Activated naive CD4-positive, alpha-beta T cell treated with anti-CD3 and anti-CD28 coated beads for 36 hours (primary cell): Measurements from ENCODE around the gene ITIH1. TPM values are rescaled to one million over a fixed set of nuclear protein-coding genes. Genes with fewer than 3 reads are reported as not detected.

Source experiments
- CTCF ChIA-PET: fragments of 350-600 bp; sonication (Branson Sonifier 250); formaldehyde crosslinking; loops from one replicate; lab custom pipeline; 2021; ENCODE audit warnings: antibody characterized with exemption; lab: Charles Lee
- DNase-seq: peaks from one replicate; pipeline ENCODE4 v3.0.0-alpha.2; 2020
- H3K27ac Mint-ChIP-seq: one replicate; pipeline ENCODE4 v1.8.0; 2021; ENCODE audit warnings: mild to moderate bottlenecking, mixed read lengths
- H3K27me3 Mint-ChIP-seq: one replicate; pipeline ENCODE4 v1.8.0; 2021; ENCODE audit warnings: low read depth, mixed read lengths
- H3K36me3 Mint-ChIP-seq: one replicate; pipeline ENCODE4 v1.8.0; 2021; ENCODE audit warnings: low read depth, mixed read lengths
- H3K4me1 Mint-ChIP-seq: one replicate; pipeline ENCODE4 v1.8.0; 2021; ENCODE audit warnings: low read depth, mixed read lengths
- H3K4me3 Mint-ChIP-seq: one replicate; pipeline ENCODE4 v1.8.0; 2021; ENCODE audit warnings: mild to moderate bottlenecking, moderate library complexity, mixed read lengths
- H3K9me3 Mint-ChIP-seq: one replicate; pipeline ENCODE4 v1.8.0; 2021; ENCODE audit warnings: mixed read lengths
- intact Hi-C: fragments of 100-400 bp; cut with micrococcal nuclease; formaldehyde crosslinking; loops from one replicate; pipeline ENCODE4 v1.15.1; 2023
- total RNA-seq, 2 experiments: library from RNA; stranded (reverse); gene quantifications; one replicate each; pipeline ENCODE4 v1.2.3, GENCODE V29; 2021

The ITIH1 gene
- total RNA-seq, 2 experiments from 2014 or later, result not detected

- CTCF ChIA-PET, result no interaction called here
- Mint-ChIP-seq H3K4me3 (no peak overlapping the region), H3K27me3 (no peaks in the 10 kb centered on the region), H3K36me3 (peaks cover 15% of the 10 kb centered on the region), H3K4me1 (no peaks in the 10 kb centered on the region), H3K27ac (no peak overlapping the region), H3K9me3 (no peaks in the 10 kb centered on the region)
- DNase-seq, result no peak
- intact Hi-C loops, result no loop called here
Measured at GRCh38 chr3:52754373-52754772, 23.0 kb upstream of the ITIH1 start.

GRCh38 chr3:52756141-52756540 lies 21.3 kb upstream of the ITIH1 start:
- intact Hi-C loops, result no loop called here
- H3K4me3 Mint-ChIP-seq, result no peak overlapping the region
- H3K4me1 Mint-ChIP-seq, result no peaks in the 10 kb centered on the region
- no peak for DNase-seq
- no peaks in the 10 kb centered on the region for H3K27me3 Mint-ChIP-seq
- peaks cover 20% of the 10 kb centered on the region for H3K36me3 Mint-ChIP-seq
- no peak overlapping the region for H3K27ac Mint-ChIP-seq
- H3K9me3 Mint-ChIP-seq, result no peaks in the 10 kb centered on the region
- CTCF ChIA-PET, result no interaction called here

DNA sequence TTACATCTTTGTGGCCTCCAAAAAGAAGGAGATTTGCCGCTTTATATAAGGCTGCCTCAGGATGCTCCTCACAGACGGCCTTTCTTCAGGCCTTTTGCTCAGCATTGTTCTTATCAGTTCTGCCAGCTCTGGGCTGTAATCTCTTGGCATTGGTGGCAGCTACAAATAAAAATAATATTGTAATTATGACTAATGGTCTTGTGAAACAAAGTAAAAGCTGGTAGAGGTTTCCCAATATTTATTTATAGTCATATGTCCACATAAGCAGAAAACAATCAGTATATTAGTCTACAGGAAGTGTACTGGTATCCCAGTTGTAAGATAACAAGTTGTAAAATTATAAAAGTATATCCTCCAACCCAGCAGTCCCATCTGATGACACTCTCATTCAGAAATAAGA lies 13.9 kb upstream of the ITIH1 start:
- H3K4me3 Mint-ChIP-seq, result no peak overlapping the region
- intact Hi-C loops, result no loop called here
- no peaks in the 10 kb centered on the region for H3K9me3 Mint-ChIP-seq
- H3K4me1 Mint-ChIP-seq, result no peaks in the 10 kb centered on the region
- no peak for DNase-seq
- no peak overlapping the region for H3K27ac Mint-ChIP-seq
- H3K36me3 Mint-ChIP-seq, result peaks cover 19% of the 10 kb centered on the region
- CTCF ChIA-PET, result interaction anchor here (0.5 to 1.0 kb wide), 3 partner anchors 12 to 56 kb away, joined by 3 to 5 read pairs (median 3); no protein-coding TSS in a partner anchor
- H3K27me3 Mint-ChIP-seq, result no peaks in the 10 kb centered on the region

GRCh38 chr3:52769786-52770455 lies 7.5 kb upstream of the ITIH1 start:
- no peak for DNase-seq
- intact Hi-C loops, result loop anchor here (1.0 to 5.0 kb wide), 5 partner anchors 233 to 487 kb away; partner anchors contain the start of genes NISCH, SFMBT1, TKT and UQCC5
- H3K4me1 Mint-ChIP-seq, result peaks cover 20% of the 10 kb centered on the region
- no peaks in the 10 kb centered on the region for H3K27me3 Mint-ChIP-seq
- H3K4me3 Mint-ChIP-seq, result peak overlapping the region; percentile 96
- CTCF ChIA-PET, result interaction anchor here (0.6 to 1.0 kb wide), 2 partner anchors 283 to 342 kb away, joined by 3 to 4 read pairs; no protein-coding TSS in a partner anchor
- H3K27ac Mint-ChIP-seq, result peak overlapping the region; percentile 32
- H3K9me3 Mint-ChIP-seq, result no peaks in the 10 kb centered on the region
- peaks cover 4% of the 10 kb centered on the region for H3K36me3 Mint-ChIP-seq

GRCh38 chr3:52770496-52771333 lies 6.7 kb upstream of the ITIH1 start, which contains the start of gene NEK4:
TSS of gene NEK4 (minus strand) at chr3:52770940. CDS start at chr3:52770746, 194 bp downstream.
- Mint-ChIP-seq H3K27me3 (no peaks in the 10 kb centered on the region), H3K4me1 (peaks cover 20% of the 10 kb centered on the region), H3K9me3 (no peaks in the 10 kb centered on the region), H3K36me3 (peaks cover 4% of the 10 kb centered on the region), H3K4me3 (peak within 1 kb of the TSS; percentile 96), H3K27ac (peak within 1 kb of the TSS; percentile 93)
- CTCF ChIA-PET, result interaction anchor here (0.7 kb wide), 1 partner anchor 352 kb away, joined by 3 read pairs; no protein-coding TSS in a partner anchor
- peak; percentile 91 for DNase-seq
- intact Hi-C loops, result loop anchor here (1.0 to 5.0 kb wide), 7 partner anchors 64 to 487 kb away; partner anchors contain the start of genes NISCH, PBRM1, SFMBT1 and SPCS1

DNA sequence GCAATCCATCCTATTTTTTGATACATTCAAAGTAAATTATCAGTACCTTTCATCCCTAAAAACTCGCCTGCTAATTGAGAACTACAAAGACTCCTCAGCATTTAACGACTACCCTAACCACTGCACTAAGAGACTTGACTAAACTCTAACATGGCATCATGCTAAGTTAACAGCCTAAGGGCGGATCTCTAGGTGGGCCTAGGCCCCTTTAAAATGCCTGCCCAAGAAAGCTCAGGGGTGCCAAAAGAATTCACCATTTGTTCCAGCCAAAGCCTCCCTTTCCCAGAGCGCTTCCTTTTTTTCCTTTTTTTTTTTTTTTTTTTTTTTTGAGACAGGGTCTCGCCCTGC lies 6.1 kb upstream of the ITIH1 start:
- Mint-ChIP-seq H3K36me3 (peaks cover 2% of the 10 kb centered on the region), H3K4me3 (peak overlapping the region; percentile 96), H3K4me1 (peaks cover 20% of the 10 kb centered on the region), H3K27ac (peak overlapping the region; percentile 93), H3K27me3 (no peaks in the 10 kb centered on the region), H3K9me3 (no peaks in the 10 kb centered on the region)
- intact Hi-C loops, result loop anchor here (1.0 to 5.0 kb wide), 6 partner anchors 65 to 486 kb away; partner anchors contain the start of genes NISCH, PBRM1, SFMBT1 and SPCS1
- CTCF ChIA-PET, result interaction anchor here (0.7 to 1.2 kb wide), 2 partner anchors 50 to 352 kb away, joined by 3 read pairs; no protein-coding TSS in a partner anchor
- no peak for DNase-seq

- CTCF ChIA-PET, result interaction anchor here (1.2 kb wide), 1 partner anchor 49 kb away, joined by 3 read pairs; no protein-coding TSS in a partner anchor
- Mint-ChIP-seq H3K4me3 (peak overlapping the region; percentile 96), H3K4me1 (peaks cover 20% of the 10 kb centered on the region), H3K27me3 (no peaks in the 10 kb centered on the region), H3K27ac (no peak overlapping the region), H3K9me3 (no peaks in the 10 kb centered on the region), H3K36me3 (peaks cover 2% of the 10 kb centered on the region)
- intact Hi-C loops, result loop anchor here (1.0 to 5.0 kb wide), 6 partner anchors 65 to 486 kb away; partner anchors contain the start of genes NISCH, PBRM1, SFMBT1 and SPCS1
- no peak for DNase-seq
Measured at GRCh38 chr3:52771702-52772101, 5.7 kb upstream of the ITIH1 start.

GRCh38 chr3:52773361-52774065 lies 3.9 kb upstream of the ITIH1 start:
- Mint-ChIP-seq H3K36me3 (no peaks in the 10 kb centered on the region), H3K27ac (no peak overlapping the region), H3K4me1 (peaks cover 20% of the 10 kb centered on the region), H3K27me3 (no peaks in the 10 kb centered on the region), H3K9me3 (no peaks in the 10 kb centered on the region), H3K4me3 (no peak overlapping the region)
- intact Hi-C loops, result loop anchor here (5.0 kb wide), 2 partner anchors 316 to 484 kb away; partner anchors contain the start of genes NISCH and TKT
- CTCF ChIA-PET, result interaction anchor here (0.7 kb wide), 1 partner anchor 158 kb away, joined by 4 read pairs; no protein-coding TSS in a partner anchor
- no peak for DNase-seq

- Mint-ChIP-seq H3K27ac (no peak overlapping the region), H3K36me3 (no peaks in the 10 kb centered on the region), H3K9me3 (no peaks in the 10 kb centered on the region), H3K4me1 (peaks cover 19% of the 10 kb centered on the region), H3K4me3 (no peak overlapping the region), H3K27me3 (no peaks in the 10 kb centered on the region)
- CTCF ChIA-PET, result no interaction called here
- intact Hi-C loops, result loop anchor here (5.0 kb wide), 2 partner anchors 317 to 483 kb away; partner anchors contain the start of genes NISCH and TKT
- no peak for DNase-seq
Measured at GRCh38 chr3:52774066-52774713, 3.2 kb upstream of the ITIH1 start.

DNA sequence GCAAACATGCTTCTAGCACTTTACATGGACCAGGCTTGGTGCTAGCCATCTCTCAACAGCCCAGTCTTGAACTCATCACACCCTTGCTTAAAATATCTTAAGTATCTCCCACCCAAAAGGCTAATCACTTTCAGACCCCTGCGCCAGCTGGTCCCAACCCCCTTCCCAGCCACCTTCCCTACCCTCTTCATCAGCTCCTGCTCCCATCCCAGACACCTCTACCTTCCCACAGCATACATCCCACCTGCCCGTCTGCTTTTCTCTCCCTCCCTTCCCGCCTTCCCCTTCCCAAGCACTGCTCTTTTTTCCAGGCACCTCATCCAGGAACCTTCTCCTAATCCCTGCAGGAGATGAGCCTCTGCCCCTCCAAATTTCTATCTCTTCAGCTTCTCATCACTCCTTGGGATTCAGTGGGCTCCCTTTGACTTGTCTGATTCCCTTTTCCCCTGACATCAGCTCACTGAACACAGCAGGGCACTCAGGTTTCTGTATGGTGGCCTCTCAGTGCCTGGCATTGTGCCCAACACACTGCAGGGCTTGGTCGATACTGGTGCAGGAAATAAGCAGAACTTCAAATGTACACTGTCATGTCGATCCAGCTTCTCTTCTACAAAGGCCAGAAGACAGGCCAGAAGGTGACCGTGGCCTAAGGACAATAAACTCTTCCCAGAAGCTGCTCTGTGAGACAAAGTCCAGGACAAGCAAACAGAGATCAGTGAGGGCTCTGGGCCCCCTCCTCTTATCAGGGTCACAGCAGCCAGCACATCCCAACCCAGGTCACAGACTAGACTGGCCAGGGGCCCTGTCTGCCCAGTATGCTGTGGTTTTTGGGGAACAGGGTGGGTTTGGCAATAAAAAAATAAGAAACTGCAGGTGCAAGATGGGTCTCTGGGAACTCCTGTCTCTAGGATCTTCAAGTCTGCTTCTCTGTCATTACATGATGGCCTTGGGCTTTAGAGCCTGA lies 2.2 kb upstream of the ITIH1 start:
- CTCF ChIA-PET, result no interaction called here
- intact Hi-C loops, result loop anchor here (5.0 kb wide), 2 partner anchors 318 to 482 kb away; partner anchors contain the start of genes NISCH and TKT
- Mint-ChIP-seq H3K4me1 (peaks cover 10% of the 10 kb centered on the region), H3K9me3 (no peaks in the 10 kb centered on the region), H3K36me3 (no peaks in the 10 kb centered on the region), H3K4me3 (no peak overlapping the region), H3K27me3 (no peaks in the 10 kb centered on the region), H3K27ac (no peak overlapping the region)
- no peak for DNase-seq
